Measurements from ENCODE around the gene TFPI2. TPM values are rescaled to one million over a fixed set of nuclear protein-coding genes. Genes with fewer than 3 reads are reported as not detected.
"Not testable (repeated sequence)": the region's sequence is repeated elsewhere in the genome, so short reads cannot be mapped to it uniquely, and the experiment has no call there.

TFPI2 gene
- total RNA-seq, 2 experiments from 2014 or later = not detected

DNA sequence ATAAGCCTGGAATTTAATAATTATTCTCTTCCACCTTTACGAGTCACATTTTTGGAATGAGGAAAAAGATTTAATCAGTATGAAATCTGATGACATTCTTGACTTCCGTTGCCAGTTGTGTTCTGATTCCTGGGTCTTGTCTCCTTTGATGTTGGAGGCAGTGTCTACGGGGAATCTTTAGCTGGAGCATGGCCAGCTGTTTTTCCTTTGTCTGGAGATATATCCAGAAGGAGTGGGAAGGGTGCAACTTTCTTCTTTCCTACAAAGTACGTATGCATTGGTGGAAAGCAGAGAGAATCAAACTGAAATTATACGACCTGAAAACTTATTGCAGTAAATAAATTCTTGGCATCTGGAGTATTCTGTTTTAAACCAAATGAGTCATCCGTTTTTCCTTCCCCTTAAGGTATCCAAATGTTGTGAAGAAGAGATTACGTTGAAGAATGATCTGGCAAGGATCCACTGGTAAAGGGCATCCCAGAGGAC is 24.1 kb upstream of the TFPI2 start:
- H3K27me3 Mint-ChIP-seq = peaks cover 26% of the 10 kb centered on the region
- TF ChIP-seq, protein P1, sequence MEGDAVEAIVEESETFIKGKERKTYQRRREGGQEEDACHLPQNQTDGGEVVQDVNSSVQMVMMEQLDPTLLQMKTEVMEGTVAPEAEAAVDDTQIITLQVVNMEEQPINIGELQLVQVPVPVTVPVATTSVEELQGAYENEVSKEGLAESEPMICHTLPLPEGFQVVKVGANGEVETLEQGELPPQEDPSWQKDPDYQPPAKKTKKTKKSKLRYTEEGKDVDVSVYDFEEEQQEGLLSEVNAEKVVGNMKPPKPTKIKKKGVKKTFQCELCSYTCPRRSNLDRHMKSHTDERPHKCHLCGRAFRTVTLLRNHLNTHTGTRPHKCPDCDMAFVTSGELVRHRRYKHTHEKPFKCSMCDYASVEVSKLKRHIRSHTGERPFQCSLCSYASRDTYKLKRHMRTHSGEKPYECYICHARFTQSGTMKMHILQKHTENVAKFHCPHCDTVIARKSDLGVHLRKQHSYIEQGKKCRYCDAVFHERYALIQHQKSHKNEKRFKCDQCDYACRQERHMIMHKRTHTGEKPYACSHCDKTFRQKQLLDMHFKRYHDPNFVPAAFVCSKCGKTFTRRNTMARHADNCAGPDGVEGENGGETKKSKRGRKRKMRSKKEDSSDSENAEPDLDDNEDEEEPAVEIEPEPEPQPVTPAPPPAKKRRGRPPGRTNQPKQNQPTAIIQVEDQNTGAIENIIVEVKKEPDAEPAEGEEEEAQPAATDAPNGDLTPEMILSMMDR (IDR thresholded peaks at IDR 0.05) = no peak
- no peaks in the 10 kb centered on the region for H3K36me3 Mint-ChIP-seq (ENCODE audit: low read depth)
- H3K9me3 Mint-ChIP-seq = no peaks in the 10 kb centered on the region
- H3K27ac Mint-ChIP-seq = no peak overlapping the region
- intact Hi-C loops (cut with DNase I, micrococcal nuclease) = no loop called here
- H3K9me3 ChIP-seq (ENCODE audit: control insufficient read depth in 1 of 2, insufficient read depth in 1 of 2, low read length in 2 of 2) = peaks cover 0 to 4% of the 10 kb centered on the region in 2 experiments
- H3K4me1 ChIP-seq (ENCODE audit: insufficient read depth, low read length) = no peaks in the 10 kb centered on the region
- no peak overlapping the region for H3K27ac ChIP-seq (ENCODE audit: low read depth in 1 of 2, low read length in 2 of 2)
- H3K4me1 Mint-ChIP-seq (ENCODE audit: low read depth) = no peaks in the 10 kb centered on the region
- ChIA-PET POLR2A (no interaction called here), CTCF (no interaction called here)
- no peaks in the 10 kb centered on the region for H3K36me3 ChIP-seq (ENCODE audit: insufficient read depth, low read length)
- ATAC-seq (ENCODE audit: poor library complexity) = no peak
- no peak for DNase-seq
- H3K4me3 Mint-ChIP-seq = no peak overlapping the region
- no peak overlapping the region for H3K4me3 ChIP-seq (ENCODE audit: low read length)
- H3K27me3 ChIP-seq (ENCODE audit: control insufficient read depth in 1 of 2, insufficient read depth in 2 of 2, low read length in 2 of 2) = no peaks in the 10 kb centered on the region

DNA sequence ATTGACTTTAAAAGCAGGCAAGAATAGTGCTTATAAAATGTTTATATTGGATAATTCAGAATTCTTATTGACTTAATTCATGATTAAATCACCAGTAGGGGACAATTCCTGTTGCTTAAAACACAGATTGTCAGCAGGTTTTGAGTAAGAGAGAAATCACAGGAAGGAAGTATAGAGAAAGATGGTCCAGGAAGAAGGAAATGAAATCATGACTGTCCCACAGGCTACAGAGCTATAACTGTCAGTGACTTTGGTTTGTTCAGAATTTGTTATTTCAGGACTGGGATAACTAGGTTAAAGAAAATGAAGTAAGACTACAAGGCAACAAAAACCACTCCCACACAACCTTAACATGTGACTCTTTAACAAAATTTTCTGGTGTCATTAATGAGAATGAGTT is 22.6 kb upstream of the TFPI2 start:
- H3K4me3 ChIP-seq (ENCODE audit: low read length) = no peak overlapping the region
- ChIA-PET POLR2A (no interaction called here), CTCF (no interaction called here)
- Mint-ChIP-seq H3K4me1 (ENCODE audit: low read depth) (no peaks in the 10 kb centered on the region), H3K27me3 (peaks cover 26% of the 10 kb centered on the region), H3K27ac (no peak overlapping the region), H3K4me3 (no peak overlapping the region), H3K36me3 (ENCODE audit: low read depth) (no peaks in the 10 kb centered on the region), H3K9me3 (no peaks in the 10 kb centered on the region)
- no peaks in the 10 kb centered on the region for H3K36me3 ChIP-seq (ENCODE audit: insufficient read depth, low read length)
- H3K27me3 ChIP-seq (ENCODE audit: control insufficient read depth in 1 of 2, insufficient read depth in 2 of 2, low read length in 2 of 2) = no peaks in the 10 kb centered on the region
- ATAC-seq (ENCODE audit: poor library complexity) = no peak
- H3K27ac ChIP-seq (ENCODE audit: low read depth in 1 of 2, low read length in 2 of 2) = no peak overlapping the region
- no peaks in the 10 kb centered on the region for H3K9me3 ChIP-seq (ENCODE audit: control insufficient read depth in 1 of 2, insufficient read depth in 1 of 2, low read length in 2 of 2)
- intact Hi-C loops (cut with DNase I, micrococcal nuclease) = no loop called here
- H3K4me1 ChIP-seq (ENCODE audit: insufficient read depth, low read length) = no peaks in the 10 kb centered on the region
- TF ChIP-seq, protein P1 (IDR thresholded peaks at IDR 0.05) = no peak
- no peak for DNase-seq

DNA sequence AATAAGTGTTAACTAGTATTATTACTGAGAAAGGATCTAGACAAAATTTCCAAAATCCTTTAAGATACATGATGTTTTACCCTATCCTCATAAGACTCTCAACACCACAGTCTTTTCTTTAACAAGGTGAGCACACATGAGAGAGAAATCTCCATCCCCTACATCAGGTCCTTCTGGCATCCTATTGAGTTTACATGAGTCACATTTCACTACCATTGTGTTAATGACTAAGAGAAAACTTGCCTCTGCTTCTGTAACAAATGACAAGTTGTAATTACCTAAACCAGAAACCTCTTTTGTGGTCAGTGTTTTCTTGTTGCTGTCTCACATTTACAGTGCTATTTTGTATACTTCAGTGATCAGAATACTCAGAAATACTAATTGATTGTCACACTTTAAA is 21.1 kb upstream of the TFPI2 start:
- H3K4me3 ChIP-seq (ENCODE audit: low read length); H3K27ac ChIP-seq (ENCODE audit: low read depth in 1 of 2, low read length in 2 of 2); POLR2A ChIA-PET; H3K9me3 Mint-ChIP-seq; DNase-seq; H3K4me1 ChIP-seq (ENCODE audit: insufficient read depth, low read length); ATAC-seq (ENCODE audit: poor library complexity); H3K9me3 ChIP-seq (ENCODE audit: control insufficient read depth in 1 of 2, insufficient read depth in 1 of 2, low read length in 2 of 2); H3K36me3 Mint-ChIP-seq (ENCODE audit: low read depth); CTCF ChIA-PET; H3K4me1 Mint-ChIP-seq (ENCODE audit: low read depth); intact Hi-C loops (cut with DNase I, micrococcal nuclease); H3K27me3 ChIP-seq (ENCODE audit: control insufficient read depth in 1 of 2, insufficient read depth in 2 of 2, low read length in 2 of 2); H3K27ac Mint-ChIP-seq; H3K4me3 Mint-ChIP-seq; H3K36me3 ChIP-seq (ENCODE audit: insufficient read depth, low read length): not testable (repeated sequence)
- peaks cover 21% of the 10 kb centered on the region for H3K27me3 Mint-ChIP-seq

DNA sequence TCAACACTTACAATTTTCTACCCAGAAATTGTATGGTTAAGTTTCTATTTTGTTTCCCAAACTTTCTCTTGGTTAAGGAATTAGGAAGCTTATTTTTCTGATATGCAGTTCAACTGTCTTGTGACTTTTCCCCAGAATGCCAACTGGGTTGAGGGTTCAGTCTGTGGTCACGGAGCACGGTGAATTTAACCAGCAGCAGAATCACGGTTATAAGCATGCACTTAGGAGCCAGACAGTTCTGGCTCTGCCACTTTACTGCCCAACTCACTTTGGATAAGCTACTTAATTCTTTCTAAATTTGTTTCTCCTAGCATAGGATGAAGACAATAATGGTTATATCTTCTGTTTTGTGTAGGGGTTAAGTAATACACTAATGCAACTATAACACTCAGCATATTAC is 20.7 kb upstream of the TFPI2 start:
- intact Hi-C loops (cut with DNase I, micrococcal nuclease); H3K27ac ChIP-seq (ENCODE audit: low read depth in 1 of 2, low read length in 2 of 2); POLR2A ChIA-PET; H3K36me3 ChIP-seq (ENCODE audit: insufficient read depth, low read length); ATAC-seq (ENCODE audit: poor library complexity); H3K36me3 Mint-ChIP-seq (ENCODE audit: low read depth); H3K9me3 ChIP-seq (ENCODE audit: control insufficient read depth in 1 of 2, insufficient read depth in 1 of 2, low read length in 2 of 2); H3K27ac Mint-ChIP-seq; H3K4me1 ChIP-seq (ENCODE audit: insufficient read depth, low read length); CTCF ChIA-PET; H3K4me3 Mint-ChIP-seq; H3K9me3 Mint-ChIP-seq; H3K4me1 Mint-ChIP-seq (ENCODE audit: low read depth); DNase-seq; H3K27me3 ChIP-seq (ENCODE audit: control insufficient read depth in 1 of 2, insufficient read depth in 2 of 2, low read length in 2 of 2); H3K4me3 ChIP-seq (ENCODE audit: low read length): not testable (repeated sequence)
- peaks cover 21% of the 10 kb centered on the region for H3K27me3 Mint-ChIP-seq

All from CD4-positive, alpha-beta T cell (primary cell).